Stimulated activated CD8-positive, alpha-beta memory T cell treated with anti-CD3 and anti-CD28 coated beads, Interleukin-15, amount 100 ng/mL, for 24 hours (primary cell): Measurements from ENCODE around the gene KIF13A.
"Not testable (repeated sequence)": the region's sequence is repeated elsewhere in the genome, so short reads cannot be mapped to it uniquely, and the experiment has no call there.

Source experiments
- DNase-seq: peaks from one replicate; pipeline ENCODE4 v3.0.0-alpha.2; 2020; ENCODE audit warnings: low read depth

The KIF13A gene

DNA sequence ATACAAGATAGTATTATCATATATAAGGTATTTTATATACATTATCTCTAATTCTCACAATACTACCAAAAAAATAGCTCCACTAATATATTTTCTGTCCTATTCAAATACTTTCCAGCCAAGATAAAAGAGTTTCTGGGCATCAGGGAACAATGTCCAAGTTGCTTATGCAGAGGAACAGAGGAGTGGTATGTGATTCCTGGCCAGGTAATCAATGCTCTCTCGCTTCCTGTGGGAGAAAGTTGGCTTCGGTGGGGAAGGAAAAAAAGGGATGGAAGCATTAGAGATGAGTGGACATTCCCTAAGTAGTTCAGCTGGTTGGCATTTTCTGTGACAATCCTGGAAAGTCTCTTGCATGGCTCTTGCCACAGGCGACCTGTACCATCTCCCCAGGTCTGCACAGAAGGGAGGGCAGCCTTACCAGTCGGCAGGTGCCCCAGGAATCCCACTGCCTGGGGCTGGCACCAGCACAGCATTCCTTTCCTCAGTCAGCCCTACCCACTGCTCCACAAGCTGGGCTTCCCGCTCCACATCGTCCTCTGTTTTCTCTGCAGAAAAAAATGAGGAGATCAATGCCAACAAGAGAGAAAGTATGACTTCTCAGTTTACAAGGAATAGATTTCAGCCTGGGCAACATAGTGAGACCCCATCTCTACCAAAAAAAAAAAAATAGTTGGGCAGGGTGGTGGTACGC lies 202.2 kb downstream of the KIF13A start:
- DNase-seq, result no peak

DNA sequence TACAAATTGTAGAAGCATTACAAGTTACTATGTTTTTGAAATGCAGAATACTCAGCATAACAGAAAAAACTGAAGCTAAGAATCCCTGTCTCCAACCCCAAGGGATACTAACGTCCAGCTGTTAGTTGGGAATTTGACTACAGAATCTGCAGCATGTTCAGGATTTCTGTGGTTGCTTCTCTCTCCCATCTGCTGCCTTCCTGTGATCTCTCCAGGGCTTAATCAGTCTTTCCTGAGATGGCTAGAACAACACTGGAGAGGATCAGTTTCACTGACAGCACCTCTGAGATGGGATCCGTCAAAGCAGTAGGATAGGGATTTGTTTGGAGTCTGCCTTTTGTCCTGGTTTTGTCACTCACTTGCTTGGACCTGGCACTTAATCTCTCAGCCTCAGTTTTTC lies 207.4 kb downstream of the KIF13A start:
- no peak for DNase-seq

- DNase-seq, result no peak
Observed at GRCh38 chr6:17771609-17772008, 215.8 kb downstream of the KIF13A start.

GRCh38 chr6:17768881-17769280 lies 218.6 kb downstream of the KIF13A start:
- DNase-seq, result no peak

- no peak for DNase-seq
Observed at GRCh38 chr6:17768388-17768787, 219.0 kb downstream of the KIF13A start.

DNA sequence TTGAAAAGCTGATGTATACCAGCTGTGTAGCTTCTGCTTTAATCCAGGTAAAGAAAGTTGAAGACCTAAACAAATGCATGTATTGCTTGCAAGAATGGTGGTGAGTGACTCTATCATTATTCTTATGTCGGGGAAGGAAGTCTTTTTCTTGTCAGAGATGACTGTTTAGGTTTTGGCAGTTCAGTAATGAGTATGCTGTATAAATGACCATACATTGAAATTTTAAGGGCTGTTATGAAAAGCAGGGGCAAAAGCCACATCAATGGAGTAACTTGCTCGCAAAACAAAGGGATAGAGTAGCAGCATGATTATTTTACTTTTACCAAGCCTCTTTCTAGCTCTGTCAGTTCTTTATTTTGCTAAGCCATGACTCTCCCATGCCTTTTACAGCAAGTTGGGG lies 224.8 kb downstream of the KIF13A start:
- DNase-seq, result no peak

DNA sequence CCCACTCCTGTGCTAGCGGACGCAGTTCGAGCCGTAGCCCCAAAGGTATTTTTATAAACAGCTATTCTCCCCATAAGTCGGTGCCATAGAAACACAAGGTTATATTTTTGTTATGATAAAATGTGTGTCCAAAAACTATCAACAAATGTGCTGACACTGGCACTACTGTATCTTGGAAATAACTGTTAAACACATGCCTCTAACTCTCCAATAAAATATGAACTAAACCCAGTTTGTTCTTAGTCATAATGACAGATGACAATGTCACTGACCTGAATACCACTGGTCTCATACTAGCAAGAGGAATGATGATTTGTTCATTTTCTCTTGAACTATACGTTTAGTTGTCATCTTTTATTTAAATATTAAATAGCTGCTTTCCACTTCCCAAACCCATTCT lies 229.3 kb downstream of the KIF13A start:
- DNase-seq, result no peak

DNA sequence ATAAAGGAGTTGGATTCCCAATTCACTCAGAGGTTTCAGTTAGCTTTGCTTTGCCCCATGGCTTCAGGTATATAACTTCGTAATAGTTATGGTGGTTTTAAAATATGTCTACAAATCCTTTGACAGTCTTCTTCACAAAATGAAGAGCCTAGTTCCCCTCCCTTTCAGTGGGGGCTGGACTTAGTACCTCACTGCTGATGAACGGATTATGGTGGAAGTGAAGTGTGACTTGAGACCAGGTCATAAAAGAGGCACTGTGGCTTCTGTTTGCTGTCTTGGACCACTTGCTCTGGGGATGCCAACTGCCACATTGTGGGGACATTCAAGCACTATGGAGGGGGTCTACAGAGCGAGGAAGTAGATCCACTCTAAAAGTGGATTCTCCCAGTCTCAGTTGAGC lies 233.2 kb downstream of the KIF13A start:
- no peak for DNase-seq

- not testable (repeated sequence) for DNase-seq
Observed at GRCh38 chr6:17745324-17745723, 242.1 kb downstream of the KIF13A start.

DNA sequence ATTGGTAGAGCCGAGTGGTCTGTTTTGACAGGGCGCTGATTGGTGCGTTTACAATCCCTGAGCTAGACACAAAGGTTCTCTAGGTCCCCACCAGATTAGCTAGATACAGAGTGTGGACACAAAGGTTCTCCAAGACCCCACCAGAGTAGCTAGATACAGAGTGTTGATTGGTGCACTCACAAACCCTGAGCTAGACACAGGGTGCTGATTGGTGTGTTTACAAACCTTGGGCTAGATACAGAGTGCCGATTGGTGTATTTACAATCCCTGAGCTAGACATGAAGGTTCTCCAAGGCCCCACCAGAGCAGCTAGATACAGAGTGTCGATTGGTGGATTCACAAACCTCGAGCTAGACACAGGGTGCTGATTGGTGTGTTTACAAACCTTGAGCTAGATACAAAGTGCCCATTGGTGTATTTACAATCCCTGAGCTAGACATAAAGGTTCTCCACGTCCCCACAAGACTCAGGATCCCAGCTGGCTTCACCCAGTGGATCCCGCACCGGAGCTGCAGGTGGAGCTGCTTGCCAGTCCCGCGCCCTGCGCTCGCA lies 242.6 kb downstream of the KIF13A start:
- not testable (repeated sequence) for DNase-seq

GRCh38 chr6:17744019-17744756 lies 243.2 kb downstream of the KIF13A start:
- DNase-seq, result no peak

- DNase-seq, result no peak
Observed at GRCh38 chr6:17741507-17741906, 245.9 kb downstream of the KIF13A start.

DNA sequence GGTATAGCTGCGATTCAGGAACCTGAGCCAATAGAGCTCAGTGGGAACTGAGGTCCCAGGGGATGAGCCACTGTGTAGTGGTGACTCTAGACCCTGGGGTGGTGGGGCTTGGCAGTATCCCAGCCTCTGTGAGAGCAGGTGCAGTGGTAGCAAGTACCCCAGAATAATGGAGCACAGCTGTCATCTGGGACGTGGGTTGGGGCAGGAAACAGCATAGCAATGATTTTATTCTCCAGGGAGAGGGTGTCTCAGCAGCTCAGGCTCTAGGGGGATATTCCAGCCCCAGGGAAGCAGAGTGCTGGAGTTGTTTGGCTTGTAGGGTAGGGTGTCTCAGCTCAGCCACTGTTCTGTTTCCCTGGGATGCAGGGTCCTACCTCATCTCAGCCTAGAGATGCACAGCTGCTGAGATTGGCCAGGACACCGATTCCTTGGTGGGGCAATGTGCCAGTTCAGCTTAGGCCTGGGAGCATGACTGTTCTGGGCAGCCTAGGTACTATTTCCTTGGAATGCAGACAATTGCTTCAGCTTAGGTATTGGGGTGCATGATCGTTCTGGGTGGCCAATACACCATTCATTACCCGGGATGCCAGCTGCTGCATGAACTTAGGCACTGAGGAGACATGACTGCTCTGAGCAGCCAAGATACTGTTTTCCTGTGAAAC lies 246.7 kb downstream of the KIF13A start:
- no peak for DNase-seq

GRCh38 chr6:17737704-17738252 lies 249.7 kb downstream of the KIF13A start:
- DNase-seq, result no peak

GRCh38 chr6:17735311-17735710 lies 252.1 kb downstream of the KIF13A start:
- DNase-seq, result not testable (repeated sequence)

DNA sequence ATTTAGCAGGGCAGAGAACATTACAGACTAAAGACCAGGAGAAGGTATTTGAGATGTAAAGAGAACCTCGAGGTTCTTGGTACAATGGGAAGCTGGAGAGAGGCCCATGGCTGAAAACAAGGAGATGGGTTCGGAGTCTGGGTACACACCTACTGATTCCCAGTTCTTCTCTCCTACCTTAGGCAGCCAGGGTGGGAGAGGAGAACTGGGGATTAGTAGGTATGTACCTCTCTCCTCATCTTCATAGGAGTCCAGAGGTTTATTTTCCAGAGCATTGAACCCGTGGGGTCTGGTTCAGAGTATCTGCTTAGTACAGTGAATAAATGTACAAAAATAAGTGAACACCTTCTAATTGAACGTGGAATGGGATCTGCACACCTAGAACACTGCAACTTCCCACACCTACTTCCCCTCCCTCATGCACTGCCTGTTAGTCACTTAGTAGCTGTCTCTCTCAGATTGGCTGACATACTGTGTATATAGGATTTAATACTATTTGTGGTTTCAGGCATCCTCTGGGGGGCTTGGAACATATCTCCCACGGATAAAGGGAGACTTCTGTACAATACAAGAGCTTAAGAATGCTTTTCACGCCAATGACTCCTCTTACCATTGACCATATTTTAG lies 257.2 kb downstream of the KIF13A start:
- no peak for DNase-seq

- no peak for DNase-seq
Observed at GRCh38 chr6:17729223-17730077, 258.0 kb downstream of the KIF13A start.

DNA sequence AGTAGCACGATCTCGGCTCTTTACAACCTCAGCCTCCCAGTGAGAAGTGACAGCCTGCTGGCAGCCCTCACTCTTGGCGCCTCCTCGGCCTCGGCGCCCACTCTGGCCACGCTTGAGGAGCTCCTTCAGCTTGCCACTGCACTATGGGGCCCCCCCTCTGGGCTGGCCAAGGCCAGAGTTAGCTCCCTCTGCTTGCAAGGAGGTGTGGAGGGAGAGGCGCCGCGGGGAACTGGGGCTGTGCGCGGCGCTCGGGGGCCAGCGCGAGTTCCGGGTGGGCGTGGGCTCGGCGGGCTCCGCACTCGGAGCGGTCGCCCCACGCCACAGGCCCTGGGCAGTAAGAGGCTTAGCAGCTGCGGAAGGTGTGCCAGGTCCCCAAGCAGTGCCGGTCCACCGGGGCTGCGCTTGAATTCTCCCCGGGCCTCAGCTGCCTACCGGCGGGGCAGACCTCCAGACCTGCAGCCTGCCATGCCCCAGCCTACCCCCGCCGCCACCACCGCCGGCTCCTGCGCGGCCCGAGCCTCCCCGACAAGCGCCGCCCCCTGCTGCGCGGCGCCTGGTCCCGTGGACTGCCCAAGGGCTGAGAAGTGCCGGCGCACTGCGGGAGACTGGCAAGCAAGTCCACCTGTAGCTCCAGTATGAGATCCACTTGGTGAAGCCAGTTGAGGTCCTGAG lies 258.7 kb downstream of the KIF13A start:
- DNase-seq, result no peak

DNA sequence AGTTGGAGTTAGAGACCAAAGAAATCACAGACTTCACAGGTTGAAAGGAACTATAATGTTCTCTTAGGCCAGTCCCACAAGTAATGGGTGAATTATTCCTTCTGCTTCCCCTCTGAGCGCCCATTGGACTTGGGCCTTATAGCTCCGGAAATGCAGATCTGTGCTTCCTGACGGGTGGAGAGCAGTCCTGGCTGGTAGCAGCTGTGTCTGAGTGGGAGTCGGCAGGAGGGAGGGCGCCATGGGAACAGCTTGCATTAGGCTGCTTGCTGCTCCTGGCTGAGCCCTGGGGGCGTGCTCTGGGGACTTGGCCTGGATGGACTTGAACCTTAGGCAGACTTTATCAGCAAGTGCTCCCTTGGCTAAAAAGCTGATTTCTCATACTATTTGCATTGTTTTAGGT lies 262.4 kb downstream of the KIF13A start:
- no peak for DNase-seq

DNA sequence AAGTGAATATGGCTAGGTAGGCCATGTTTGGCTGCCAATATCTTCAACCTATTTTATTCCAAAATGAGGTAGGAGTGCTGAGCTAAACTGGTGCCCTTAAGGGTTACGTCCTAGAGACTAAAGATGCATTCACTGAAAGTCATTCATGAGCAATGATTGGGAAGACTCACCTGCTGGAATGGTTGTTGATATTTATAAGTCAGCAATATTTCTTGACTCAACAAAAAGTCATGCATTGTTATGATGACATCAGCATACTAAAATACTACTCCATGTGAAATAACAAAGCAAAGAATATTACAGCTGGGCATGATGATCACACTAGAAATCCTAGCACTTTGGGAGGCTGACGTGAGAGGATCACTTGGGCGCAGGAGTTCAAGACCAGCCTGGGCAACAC lies 263.1 kb downstream of the KIF13A start:
- DNase-seq, result no peak

GRCh38 chr6:17721671-17722070 lies 265.8 kb downstream of the KIF13A start:
- DNase-seq, result no peak
